ENCODE measurements around the gene IQSEC2.

The IQSEC2 gene

DNA sequence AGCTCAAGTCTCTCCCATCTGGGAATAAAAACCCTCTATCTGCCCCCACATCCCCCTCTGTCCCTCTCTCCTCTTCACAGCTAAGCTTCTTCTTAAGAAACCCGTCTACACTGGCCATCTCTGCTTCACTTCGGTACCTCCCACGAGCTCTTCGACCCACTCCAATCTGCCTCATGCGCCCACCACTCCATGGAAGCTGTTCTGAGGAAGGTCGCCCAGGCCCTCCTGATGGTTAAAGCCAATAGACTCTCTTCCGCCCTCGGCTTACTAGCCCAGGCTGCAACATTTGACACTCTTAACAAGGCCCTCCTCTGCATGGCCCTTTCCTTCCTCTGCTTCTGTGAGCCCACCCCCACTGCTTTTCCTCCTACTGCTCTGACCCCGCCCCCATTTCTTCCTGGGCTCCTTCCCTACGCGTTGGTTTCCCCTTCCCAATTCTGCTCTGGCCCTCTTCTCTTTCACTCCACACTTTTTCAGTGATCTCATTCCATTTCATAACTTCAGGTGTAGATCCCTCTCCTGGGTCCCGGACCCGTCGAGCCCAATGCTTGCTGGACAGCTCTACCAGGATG, 11.8 kb downstream of the IQSEC2 start:
- no peak for DNase-seq

DNA sequence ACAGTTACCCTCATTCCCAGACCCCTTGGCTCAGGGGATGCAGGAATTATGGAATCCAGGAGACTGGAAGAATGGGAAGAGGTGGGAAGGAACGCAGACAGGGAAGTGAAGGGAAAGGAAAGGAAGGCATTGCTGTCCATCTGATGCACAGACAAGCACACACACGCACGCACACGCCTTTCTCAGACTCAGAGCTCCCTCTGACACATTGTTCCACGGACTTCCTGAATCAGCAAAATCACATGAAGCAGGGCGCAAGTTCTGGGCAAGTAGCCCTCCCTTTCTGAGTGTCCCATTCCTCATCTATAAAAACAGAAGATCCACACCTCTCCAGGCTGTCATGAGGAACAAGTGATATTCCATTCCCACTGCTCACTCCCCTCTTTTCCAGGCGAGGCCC, 13.2 kb downstream of the IQSEC2 start:
- DNase-seq: no peak

DNA sequence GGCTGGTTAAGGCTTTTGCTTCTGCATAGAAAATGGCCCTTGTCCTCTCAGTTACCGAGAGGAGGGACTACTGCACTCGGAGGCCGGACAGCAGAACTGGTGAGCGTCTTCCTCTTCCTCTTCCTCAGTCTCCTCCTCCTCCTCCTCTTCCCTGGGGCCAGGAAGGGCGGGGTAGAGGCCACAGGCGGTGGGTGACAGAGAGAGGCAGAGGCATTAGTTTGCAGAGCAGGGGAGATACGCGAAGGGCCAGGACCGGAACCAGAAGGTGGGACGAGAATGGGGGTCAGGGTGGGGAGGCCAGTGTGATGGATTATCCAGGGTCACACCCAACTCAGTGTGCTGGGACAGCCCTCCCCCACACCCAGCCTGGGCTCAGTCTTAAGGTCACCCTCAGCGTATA, 14.5 kb downstream of the IQSEC2 start:
- DNase-seq: no peak

DNA sequence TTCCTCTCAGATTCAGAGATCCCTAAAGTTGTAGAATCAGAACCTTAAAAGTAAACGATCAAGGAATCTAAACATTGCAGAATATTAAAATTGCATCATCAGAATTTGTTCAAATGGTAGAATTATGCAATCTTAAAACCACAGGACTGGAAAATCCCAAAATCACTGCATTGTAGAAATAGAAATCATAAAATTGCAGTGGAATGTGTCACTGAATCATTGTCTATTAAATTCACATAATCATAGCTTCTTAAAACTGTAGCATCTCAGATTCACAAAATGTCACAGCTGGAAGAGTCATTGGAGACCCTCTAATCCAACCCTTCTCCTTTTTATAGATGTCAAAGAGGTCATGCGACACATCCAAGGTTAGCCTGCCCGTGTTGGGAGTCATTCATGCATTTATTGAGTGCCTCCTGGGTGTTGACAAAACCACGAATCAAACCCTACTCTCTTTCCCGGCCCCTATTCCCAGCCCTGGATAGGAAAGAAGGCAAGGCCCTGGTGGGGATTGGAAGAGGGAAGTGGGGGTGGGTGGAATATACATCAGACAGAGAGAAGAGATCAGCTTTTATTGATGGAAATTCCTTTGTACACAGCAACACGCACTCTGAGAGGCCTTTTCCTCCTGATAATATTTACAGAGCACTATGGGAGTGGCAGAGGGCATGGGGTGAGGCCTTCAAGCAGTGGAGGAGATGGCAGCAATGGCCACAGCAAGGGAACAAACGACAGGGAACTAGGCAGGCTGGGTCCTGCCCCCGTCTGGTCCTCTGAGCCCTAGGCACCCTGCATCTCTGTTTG, 15.4 kb downstream of the IQSEC2 start:
- DNase-seq: no peak

DNA sequence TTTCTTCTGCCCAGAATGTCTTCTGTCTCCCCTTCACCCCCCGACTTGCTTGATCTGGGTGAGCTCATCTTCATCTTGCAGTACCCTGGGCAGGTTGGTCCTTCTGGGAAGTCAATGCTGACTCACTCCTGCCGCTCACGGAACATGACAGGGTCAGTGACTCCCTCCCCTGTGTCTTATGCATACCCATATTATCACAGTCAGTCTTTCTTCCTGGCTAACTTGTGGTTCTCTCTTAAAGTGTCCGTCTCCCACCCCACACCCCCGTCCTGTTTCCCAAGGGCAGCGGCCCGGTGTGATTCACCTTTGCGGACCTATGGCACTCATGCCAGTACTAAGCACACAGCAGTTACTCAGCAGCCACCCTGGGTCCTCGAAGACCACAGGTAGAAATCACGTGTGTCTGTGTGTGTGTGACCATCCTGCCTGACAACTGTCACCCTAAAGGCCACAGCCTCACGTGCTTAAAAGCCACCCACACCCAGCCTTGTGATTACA, 17.7 kb downstream of the IQSEC2 start:
- no peak for DNase-seq

DNA sequence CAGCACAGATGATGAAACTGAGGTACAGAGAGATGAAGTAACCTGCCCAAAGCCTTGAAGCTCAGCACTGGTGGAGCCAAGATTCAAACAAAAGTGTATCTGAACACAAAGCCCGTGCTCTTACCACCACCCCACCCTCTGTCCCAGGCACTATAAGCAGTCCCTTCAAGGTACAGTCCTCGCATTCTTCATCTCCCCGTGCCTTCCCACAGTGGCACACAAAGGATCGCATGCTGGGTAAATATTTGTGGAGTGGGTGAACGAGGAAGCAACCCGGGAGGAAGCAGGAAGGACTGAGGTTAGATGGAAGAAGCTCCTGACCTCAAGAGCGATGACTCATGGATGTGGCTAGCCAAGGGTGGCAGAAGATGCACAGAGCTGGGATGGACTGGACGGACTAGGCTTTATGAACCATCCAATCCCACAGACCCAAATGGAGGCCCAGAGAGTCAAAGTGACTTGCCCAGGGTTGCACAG, 18.4 kb downstream of the IQSEC2 start:
- DNase-seq: no peak

DNA sequence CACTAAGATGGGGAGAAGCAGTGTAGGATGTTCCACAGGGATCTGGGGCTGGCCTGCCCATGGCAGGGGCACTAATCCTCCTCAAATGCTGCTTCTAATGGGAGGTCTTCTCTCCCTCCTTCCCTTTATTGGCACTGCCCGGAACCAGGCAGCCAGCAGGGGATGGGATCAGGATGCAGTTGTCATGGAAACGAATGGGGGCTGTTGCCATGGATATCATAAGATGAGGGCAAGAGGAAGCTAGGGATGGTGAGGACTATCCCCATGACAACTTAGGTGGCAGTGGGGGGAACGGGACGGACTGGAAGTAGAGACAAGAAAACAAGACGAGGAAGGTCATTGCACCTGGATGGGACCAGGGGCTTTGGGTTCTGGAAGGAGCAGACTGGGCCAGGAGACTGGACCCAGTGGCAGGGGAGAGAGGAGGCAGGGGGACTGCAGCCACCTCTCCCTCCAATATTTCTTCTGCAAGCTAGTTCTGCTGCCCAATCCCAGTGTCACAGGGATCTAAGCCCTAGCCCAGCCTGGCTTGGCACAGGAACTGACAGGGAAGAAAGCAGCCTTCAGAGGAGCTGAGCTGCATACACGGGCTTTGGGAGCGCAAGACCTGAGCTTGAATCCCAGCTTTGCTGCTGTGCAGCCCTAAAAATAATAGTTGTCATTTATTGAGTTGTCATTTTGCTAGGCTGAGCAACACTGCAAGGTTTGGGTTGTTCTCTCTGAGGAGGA, 19.0 kb downstream of the IQSEC2 start:
- DNase-seq: no peak

DNA sequence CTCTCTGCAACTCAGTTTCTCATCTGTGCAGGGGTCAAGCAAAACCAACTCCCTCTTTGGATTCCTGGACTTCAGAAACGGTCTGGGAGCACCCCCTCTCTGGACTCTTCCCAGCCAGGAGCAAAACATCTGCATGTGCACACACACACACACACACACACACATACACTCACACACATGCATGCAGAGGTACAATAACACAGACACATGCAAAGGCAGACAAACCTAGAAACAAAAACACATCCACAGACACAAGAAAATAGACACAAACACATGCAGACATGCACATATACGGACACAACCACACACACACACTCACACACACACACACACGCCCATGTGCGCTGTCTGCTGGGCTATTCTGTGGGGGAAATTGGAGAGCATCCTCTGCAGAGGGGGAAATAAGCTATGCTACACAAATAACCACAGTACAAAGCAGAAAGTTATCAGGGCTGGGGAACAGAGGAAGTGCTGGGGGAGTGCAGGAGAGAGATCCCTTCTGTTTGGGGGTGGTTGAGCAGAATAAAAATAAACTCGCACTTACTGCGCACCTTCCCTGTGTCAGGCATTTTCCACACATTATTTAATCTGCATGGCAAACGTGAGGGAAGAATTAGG, 19.9 kb downstream of the IQSEC2 start:
- DNase-seq: no peak

DNA sequence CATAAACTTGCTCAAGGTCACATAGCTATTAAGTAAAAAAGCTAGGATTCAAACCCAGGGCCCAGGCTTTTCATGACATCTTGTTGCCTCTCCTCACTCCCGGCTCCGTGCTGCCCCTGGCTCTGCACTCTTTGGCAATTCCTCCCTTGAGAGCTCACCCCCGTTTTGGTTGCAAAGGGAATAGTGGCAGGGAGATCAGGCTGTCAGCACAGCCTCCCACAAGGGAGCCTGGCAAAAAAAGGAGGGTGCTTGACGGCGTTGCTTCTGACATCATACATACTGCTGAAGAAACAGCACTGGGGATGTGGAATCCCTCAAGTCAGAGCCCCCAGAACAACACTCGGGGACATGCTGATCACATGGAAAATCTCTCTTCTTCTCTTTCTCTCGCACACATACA, 20.5 kb downstream of the IQSEC2 start:
- no peak for DNase-seq

DNA sequence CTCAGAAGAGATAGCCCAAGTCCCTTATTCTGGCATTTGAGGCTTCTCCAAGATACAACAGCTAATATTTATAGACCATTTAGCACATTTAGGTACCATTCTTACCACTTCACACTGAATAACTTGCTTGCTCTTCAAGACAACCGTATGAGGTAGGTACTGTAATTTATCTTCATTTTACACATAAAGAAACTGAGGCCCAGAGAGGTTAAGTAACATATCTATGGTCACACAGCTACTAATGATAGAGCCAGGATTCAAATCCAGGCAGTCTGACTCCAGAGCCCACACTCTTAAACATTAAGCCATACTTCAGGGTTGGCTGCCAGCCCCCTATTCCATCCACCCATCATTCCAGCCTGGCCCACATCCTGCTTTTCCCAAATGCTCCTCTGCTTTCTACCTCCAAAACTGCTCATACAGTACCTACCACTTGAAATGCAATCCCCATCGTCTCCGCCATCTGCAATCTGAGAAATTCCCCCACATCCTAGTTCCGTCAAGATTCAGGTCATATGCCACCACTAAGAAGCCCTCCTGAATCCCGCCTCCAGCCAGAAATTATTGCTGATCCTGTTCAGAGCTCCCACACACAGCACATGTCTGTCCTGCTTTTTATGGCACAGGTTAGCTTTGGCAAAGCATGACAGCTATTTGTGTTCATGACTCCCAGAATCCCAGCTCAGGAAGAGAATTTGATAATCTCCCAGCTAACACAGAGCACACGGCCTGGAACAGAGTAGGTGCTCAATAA, 23.5 kb downstream of the IQSEC2 start:
- DNase-seq: no peak

DNA sequence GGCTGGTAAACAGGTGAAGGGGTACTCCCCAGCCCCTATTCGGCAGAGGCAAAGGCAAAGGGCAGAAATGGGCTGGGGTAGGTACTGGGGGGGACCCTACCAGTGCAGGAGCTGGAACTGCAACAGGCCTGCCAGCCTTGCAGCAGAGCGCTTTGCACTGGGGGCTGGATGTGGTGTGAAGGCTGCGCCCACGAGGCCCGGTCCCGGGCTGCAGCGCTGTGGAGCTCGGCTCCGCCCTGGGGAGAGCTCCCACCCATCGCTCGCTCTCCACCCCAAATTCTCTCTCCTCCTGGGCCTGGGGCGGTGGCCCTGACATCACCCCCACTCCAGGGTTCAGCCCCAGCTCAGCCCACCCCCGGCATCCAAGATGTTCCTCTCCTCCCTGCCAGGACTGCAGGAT, 24.2 kb downstream of the IQSEC2 start:
- DNase-seq: no peak

DNA sequence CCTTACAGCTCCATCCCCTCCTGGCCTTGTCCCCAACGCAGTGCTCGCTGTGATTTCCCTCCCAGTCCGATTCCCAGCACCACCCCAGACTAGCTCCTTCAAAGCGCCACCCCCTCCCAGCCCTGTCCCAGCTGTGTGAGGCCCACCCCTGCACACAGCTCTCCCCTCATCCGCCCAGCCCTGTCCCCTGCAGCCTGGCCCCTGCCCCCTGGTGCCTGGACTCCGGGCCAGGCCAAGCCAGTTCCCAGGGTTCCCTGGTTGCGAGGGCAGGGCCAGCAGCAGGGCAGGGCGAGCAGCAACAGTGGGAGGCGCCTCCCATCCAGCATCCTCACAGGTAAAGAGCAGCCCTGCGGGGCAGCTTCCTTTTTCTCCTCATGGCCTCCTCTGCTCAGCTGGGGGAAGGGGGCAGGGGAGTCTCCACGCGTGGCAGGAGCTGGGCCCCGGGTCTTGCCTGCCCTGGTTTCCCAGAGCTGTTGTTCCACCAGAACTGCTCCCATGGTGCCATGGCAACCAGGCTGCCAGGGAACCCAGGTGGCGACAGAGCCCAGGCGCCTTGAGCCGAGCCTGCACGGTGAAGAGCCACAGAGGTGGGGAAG, 24.8 kb downstream of the IQSEC2 start:
- no peak for DNase-seq

DNA sequence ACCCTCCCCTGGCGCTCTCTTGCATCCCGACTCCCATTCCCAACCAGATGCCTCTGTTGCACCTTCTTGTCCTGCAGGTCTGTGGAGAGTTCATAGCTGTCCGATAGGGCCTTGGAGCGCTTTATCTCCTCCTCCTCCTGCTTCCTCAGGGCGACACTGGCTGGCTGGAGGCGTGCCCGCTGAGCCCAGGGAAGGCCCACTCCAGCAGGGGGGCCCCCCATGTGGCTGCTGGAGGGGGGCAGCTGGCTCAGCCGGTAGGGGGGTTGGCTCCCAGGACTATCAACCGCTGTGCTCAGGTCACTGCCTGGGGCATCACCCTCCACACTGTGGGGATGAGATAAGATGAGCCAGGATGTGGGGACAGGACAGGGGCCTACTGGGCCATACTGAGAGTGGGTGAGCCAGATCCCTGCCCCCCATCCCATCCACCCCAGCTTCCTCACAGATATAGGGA, 25.6 kb downstream of the IQSEC2 start:
- no peak for DNase-seq

DNA sequence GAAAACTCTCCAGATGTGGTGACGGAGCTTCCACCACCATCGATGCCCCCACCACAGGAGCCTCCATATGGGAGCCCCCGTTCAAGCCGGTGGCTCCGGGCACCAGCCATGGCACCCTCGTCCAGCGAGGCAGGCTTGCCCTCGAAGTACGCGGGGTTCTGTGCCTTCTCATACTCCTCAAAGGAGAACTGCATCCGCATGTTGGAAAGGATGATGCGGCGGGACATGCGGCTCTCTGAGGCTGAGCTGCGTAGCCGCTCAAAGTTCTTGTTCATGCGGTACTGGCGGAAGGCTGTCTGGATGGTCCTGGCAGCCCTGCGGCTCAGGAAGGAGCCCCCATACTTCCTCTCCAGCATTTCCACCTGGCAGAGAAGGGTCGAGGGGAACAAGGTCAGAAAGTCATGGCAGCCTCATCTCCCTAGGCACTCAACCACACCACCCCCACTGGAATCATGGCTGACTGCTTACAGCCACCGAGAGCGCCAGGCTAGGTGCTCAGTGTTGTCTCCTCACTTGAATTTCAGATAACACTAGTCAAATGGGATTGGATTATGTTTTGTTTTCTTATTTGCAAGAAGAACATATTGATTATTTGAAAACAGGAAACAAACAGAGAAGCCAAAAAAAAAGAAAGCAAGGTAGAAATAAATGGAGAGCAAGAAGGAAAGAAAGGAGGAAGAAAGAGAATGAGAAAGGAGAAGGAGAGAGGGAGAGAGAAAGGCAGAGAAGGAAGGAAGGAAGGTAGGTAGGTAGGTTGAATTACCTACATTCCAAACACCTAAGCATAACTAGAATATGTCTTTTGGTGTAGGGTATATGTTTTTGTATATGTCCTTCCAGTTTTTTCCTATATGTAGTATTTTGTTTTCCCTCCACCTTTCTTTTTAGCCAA, 26.6 kb downstream of the IQSEC2 start:
- no peak for DNase-seq

DNA sequence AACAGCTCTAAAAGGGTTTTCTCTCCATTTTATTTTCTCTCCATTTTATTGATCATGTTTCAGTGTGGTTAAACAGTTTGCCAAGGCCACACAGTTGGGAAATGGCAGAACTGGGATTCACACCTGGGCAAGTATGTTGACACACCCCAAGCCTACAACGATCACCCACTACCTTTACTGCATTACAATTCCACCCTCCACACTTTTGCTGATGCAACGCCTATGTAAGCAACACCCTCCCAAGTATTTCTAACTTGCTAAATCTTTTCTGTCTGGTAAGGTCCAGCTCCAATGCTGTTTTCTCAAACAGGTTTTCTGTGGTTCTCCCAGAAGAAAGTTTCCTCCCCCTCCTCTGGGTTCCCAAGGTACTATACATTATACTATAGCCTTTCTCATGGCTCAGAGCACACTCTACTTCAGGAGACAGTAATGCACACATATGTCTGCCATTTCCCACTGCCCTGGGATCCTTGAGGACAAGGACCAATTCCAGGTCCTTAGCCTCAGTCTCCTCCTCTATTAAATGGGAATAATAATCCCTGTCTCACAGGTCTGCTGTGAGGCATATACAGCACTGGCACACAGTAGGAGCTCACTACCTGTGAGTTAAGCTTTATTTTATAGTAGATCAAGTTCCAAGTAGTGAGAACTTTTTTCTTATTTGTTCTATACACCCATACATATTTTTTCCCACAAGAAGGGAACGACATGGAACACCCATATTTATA, 27.9 kb downstream of the IQSEC2 start:
- no peak for DNase-seq

DNA sequence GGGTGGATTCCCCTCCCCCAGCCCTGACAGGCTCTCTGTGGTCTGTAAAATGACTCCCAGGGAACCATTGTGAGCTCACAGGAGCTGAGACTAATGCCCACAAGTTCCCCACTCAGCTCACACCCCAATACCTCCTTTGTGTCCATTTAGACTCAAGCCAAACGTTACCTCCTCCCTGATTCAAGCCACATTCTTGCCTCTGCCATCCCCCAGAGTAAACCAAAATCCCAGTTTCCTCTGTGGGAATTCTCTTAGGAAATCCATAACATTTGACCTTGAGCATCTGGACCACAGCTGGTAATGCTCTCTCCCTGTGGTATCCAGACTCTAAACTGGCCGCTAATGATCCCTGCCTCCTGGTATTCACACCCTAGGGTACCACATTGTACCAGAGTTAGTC, 30.1 kb downstream of the IQSEC2 start:
- DNase-seq: no peak

DNA sequence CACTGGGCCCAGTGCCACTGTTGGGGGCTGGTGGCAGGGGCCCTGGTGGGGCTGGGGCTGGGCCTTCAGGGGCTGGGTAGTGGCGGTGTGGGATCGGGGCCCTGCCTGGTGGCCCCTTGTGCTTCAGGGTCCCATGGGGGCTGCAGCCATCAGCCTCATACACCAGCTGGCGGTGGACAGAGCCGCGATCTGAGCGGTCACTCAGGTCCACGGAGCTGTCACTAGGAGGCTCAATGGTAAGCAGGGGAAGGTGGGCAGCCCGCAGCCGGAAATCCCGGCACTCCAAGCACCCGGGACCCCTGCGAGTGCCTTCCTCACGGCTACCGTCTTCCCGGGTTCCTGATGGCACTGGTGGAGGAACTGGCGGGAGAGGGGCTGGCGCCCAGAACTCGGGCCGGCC, 30.8 kb downstream of the IQSEC2 start:
- no peak for DNase-seq

DNA sequence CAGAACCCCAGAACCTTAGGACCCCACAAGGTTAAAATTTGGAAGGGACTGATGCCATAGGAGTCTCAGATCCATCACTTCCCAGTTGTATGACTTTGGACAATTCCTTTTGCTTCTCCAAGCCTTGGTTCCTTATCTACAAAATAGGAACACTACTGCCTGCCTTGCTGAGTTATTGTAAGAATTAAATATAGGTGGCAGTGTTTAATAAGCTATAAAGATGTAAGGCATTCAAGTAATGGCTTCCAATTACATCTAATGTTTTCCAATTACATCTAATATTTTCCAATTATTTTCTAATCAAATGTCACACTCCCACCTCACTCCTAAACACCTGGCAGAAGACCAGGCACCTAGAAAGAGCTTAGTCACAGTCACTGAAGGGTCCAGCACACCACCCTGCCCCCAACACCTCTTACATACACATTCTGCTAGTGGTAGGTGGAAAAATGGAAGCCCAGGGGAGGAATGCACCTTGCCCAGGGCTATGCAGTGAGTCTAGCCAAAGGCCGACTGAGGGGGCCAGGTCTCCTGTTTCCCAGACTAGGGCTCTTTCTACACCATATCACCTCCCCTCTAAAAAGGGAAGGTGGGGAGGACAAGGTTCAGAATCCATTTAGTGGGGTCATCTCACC, 31.9 kb downstream of the IQSEC2 start:
- DNase-seq: no peak

DNA sequence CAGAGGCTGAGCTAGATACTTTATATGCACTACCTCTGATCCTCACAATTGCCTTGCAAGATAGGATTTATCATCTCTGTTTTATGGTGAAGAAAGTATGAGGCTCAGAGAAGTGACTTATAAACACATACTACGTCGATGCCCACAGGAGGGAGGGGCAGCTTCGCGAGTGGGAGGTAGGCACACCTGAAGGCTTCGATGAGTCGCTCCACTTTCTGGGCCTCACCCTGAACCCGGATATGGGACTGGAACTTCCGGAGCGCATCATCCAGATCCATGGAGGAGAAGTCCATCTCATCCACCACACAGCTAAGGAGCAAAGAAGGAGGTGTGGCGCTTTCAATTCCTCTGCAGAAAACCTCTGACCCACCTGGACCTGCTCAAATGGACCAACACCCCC, 33.5 kb downstream of the IQSEC2 start:
- no peak for DNase-seq
